ENCODE data around the gene NXF2. TPM values are rescaled to one million over a fixed set of nuclear protein-coding genes. Genes with fewer than 3 reads are reported as not detected.
A peak's percentile ranks its signal among the peaks of the same experiment; 100 is the strongest.
"Not testable (repeated sequence)": the region's sequence is repeated elsewhere in the genome, so short reads cannot be mapped to it uniquely, and the experiment has no call there.

NXF2 gene
- total RNA-seq (2021; fragmentation: NEBNext Ultra II Directional; extraction: Animal tissue kit (Norgen Biotek cat#: 25700)), result not detected
- long read RNA-seq, result 0 reads

GRCh38 chrX:102246893-102247292 lies at the start of gene NXF2:
Gene NXF2, plus strand, starts transcription at chrX:102247167. Its CDS starts 59,912 bp downstream, at chrX:102307079.
- not testable (repeated sequence) for DNase-seq; H3K4me3 Mint-ChIP-seq; H3K36me3 Mint-ChIP-seq (ENCODE audit: low read depth); H3K9me3 Mint-ChIP-seq; H3K4me1 Mint-ChIP-seq (ENCODE audit: low read depth); H3K27me3 Mint-ChIP-seq (ENCODE audit: insufficient read depth); H3K27ac Mint-ChIP-seq

GRCh38 chrX:102207940-102208339 lies 39.0 kb upstream of the NXF2 start:
- not testable (repeated sequence) for H3K27ac Mint-ChIP-seq; H3K36me3 Mint-ChIP-seq (ENCODE audit: low read depth); H3K4me1 Mint-ChIP-seq (ENCODE audit: low read depth); H3K4me3 Mint-ChIP-seq; H3K27me3 Mint-ChIP-seq (ENCODE audit: insufficient read depth); DNase-seq; H3K9me3 Mint-ChIP-seq

GRCh38 chrX:102214986-102215385 lies 32.0 kb upstream of the NXF2 start, which contains the start of gene TCP11X1:
Gene TCP11X1, plus strand, starts transcription at chrX:102215301.
- H3K36me3 Mint-ChIP-seq (ENCODE audit: low read depth); H3K4me3 Mint-ChIP-seq; H3K27me3 Mint-ChIP-seq (ENCODE audit: insufficient read depth); H3K4me1 Mint-ChIP-seq (ENCODE audit: low read depth); H3K9me3 Mint-ChIP-seq; H3K27ac Mint-ChIP-seq; DNase-seq: not testable (repeated sequence)

GRCh38 chrX:102216497-102216896 lies 30.5 kb upstream of the NXF2 start:
- not testable (repeated sequence) for H3K27ac Mint-ChIP-seq; H3K4me1 Mint-ChIP-seq (ENCODE audit: low read depth); DNase-seq; H3K27me3 Mint-ChIP-seq (ENCODE audit: insufficient read depth); H3K4me3 Mint-ChIP-seq; H3K9me3 Mint-ChIP-seq; H3K36me3 Mint-ChIP-seq (ENCODE audit: low read depth)

GRCh38 chrX:102235678-102236077 lies 11.3 kb upstream of the NXF2 start:
- H3K27ac Mint-ChIP-seq; H3K4me3 Mint-ChIP-seq; H3K9me3 Mint-ChIP-seq; DNase-seq; H3K27me3 Mint-ChIP-seq (ENCODE audit: insufficient read depth); H3K4me1 Mint-ChIP-seq (ENCODE audit: low read depth); H3K36me3 Mint-ChIP-seq (ENCODE audit: low read depth): not testable (repeated sequence)

- H3K27ac Mint-ChIP-seq; H3K27me3 Mint-ChIP-seq (ENCODE audit: insufficient read depth); H3K4me3 Mint-ChIP-seq; H3K9me3 Mint-ChIP-seq; H3K36me3 Mint-ChIP-seq (ENCODE audit: low read depth); H3K4me1 Mint-ChIP-seq (ENCODE audit: low read depth): not testable (repeated sequence)
- DNase-seq, result peak; percentile 0
Measured at GRCh38 chrX:102240265-102240664, 6.7 kb upstream of the NXF2 start.

GRCh38 chrX:102272231-102272630 lies 25.3 kb downstream of the NXF2 start:
- not testable (repeated sequence) for DNase-seq; H3K4me1 Mint-ChIP-seq (ENCODE audit: low read depth); H3K36me3 Mint-ChIP-seq (ENCODE audit: low read depth); H3K9me3 Mint-ChIP-seq; H3K4me3 Mint-ChIP-seq; H3K27me3 Mint-ChIP-seq (ENCODE audit: insufficient read depth); H3K27ac Mint-ChIP-seq

- Mint-ChIP-seq H3K4me1 (ENCODE audit: low read depth) (no peaks in the 10 kb centered on the region), H3K27ac (no peak overlapping the region), H3K36me3 (ENCODE audit: low read depth) (no peaks in the 10 kb centered on the region), H3K9me3 (no peaks in the 10 kb centered on the region), H3K4me3 (no peak overlapping the region), H3K27me3 (ENCODE audit: insufficient read depth) (peaks cover 2% of the 10 kb centered on the region; the same call in 1 of the 2 replicates)
- no peak for TF ChIP-seq CTCF (IDR thresholded peaks at IDR 0.05)
- no peak for DNase-seq
Measured at GRCh38 chrX:102338162-102338561, 91.2 kb downstream of the NXF2 start.

GRCh38 chrX:102339312-102340298 lies 92.6 kb downstream of the NXF2 start:
- TF ChIP-seq CTCF (IDR thresholded peaks at IDR 0.05), result no peak
- Mint-ChIP-seq H3K36me3 (ENCODE audit: low read depth) (no peaks in the 10 kb centered on the region), H3K27ac (no peak overlapping the region), H3K4me1 (ENCODE audit: low read depth) (no peaks in the 10 kb centered on the region), H3K9me3 (no peaks in the 10 kb centered on the region), H3K4me3 (no peak overlapping the region), H3K27me3 (ENCODE audit: insufficient read depth) (peaks cover 2% of the 10 kb centered on the region; the same call in 1 of the 2 replicates)
- DNase-seq, result no peak
